GM12892 (cell line): Measurements from ENCODE around the gene CLDN4.

Source experiments
- POLR2A ChIP-seq: IDR thresholded peaks from 2 replicates; pipeline ENCODE4 v1.6.1; 2011; ENCODE audit warnings: low read depth, low read length, control low read depth
- POLR2AphosphoS5 ChIP-seq: IDR thresholded peaks from 2 replicates; pipeline ENCODE4 v1.6.1; 2011; ENCODE audit warnings: low read depth, low read length, control low read depth
- TAF1 ChIP-seq: IDR thresholded peaks from 2 replicates; pipeline ENCODE4 v1.6.1; 2011; ENCODE audit warnings: low read depth, mild to moderate bottlenecking, control low read depth, low read length, borderline replicate concordance

GRCh38 chr7:73871163-73872011 is 40.6 kb downstream of the CLDN4 start:
- TF ChIP-seq POLR2A (no peak), TAF1 (no peak), POLR2AphosphoS5 (no peak)
